Astrocyte (in vitro differentiated cells and primary cell): ENCODE results near the gene COX8C.

Experiments used
- CTCF ChIP-seq: IDR thresholded peaks from 2 replicates; pipeline ENCODE4 v1.5.1; 2011; ENCODE audit warnings: low read depth, mild to moderate bottlenecking, inconsistent platforms, low read length, moderate library complexity; ENCODE audit not compliant: insufficient read depth
- EZH2 ChIP-seq: IDR thresholded peaks from 2 replicates; pipeline ENCODE4 v1.6.1; 2012; ENCODE audit warnings: mild to moderate bottlenecking, low read length, inconsistent platforms; ENCODE audit not compliant: insufficient read depth

- TF ChIP-seq CTCF (no peak), EZH2 (no peak)
Observed at GRCh38 chr14:93316716-93317115, 30.3 kb upstream of the COX8C start.
